GM21825 (cell line): ENCODE data around the gene OSGIN1.

ENCODE experiments used
- ATAC-seq: cut with Tn5 transposase; IDR thresholded peaks from one replicate; pipeline ENCODE4 v1.9.1; 2021; ENCODE audit warnings: mild to moderate bottlenecking, moderate library complexity; ENCODE audit not compliant: unreplicated experiment

Gene OSGIN1

GRCh38 chr16:83925957-83926725, 26.9 kb upstream of the OSGIN1 start:
- ATAC-seq, result no peak

GRCh38 chr16:83926726-83927397, 26.2 kb upstream of the OSGIN1 start:
- no peak for ATAC-seq

DNA sequence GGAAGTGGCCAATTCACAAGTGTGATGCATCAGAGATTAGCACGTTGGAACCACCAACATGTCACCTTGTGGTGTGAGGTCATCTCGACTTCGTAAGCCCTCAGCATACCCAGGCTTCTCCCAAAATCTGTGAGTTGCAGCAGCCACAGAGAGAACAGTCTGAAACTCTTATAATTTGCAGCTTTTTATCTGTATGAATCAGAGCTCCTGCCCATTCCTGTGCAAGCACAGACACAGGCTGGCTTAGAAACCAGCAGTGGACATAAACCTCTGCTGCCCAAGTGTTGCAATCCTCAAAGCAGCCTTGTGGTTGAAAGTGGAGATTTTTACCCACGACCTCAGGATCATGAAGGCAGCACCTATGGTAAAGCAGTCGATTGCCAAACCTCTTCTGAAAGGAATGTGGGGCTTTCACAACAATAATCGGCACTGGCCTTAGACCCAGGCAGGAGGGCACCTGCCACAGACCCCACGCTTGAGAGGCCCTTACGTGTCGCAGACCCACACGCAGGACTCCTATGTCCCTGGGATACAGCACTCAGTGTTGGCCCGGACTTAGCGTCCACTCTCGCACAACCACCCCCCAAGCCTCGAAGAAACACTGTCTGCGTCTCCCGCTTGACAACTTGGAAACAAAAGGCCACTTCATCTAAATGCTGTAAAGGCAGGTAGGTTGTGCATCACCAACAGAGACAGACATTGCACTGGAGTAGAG, 24.5 kb upstream of the OSGIN1 start:
- no peak for ATAC-seq

DNA sequence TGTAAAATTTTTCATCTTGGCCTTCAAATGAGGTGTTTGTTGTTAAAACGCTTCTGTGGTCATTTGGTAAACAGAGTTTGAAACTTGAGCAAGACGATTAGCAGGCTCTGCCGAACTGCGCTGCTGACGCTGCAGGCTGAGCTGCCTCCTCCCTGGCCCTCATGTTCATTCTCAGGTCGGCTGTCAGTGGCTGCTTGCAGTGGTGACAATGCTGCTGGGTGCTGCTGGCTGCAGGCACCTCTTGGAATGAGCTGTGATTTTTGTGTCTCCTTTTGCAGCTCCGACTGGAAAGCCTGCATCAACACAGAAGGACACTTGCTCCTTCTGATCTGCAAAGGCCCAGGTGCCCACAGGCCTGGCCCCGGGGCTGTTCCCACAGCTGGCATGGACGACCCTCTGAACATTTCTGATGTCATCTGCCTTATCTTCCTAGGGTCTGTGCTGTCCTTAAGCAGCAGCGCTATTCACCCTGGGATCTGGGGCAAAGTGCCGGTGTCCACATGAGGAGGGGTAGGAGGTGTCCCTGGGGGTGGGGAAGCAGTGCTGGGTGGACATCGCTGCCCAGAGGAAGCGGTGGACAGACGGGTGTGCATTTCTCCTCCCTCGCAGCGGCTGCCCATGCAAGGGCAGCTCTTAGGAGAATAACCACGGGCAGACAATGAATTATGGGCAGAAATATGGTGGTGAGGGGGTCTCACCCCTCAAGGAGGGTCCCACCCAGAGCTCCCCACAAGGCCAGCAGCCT, 23.1 kb upstream of the OSGIN1 start:
- no peak for ATAC-seq

- no peak for ATAC-seq
Observed at GRCh38 chr16:83930730-83931500, 22.1 kb upstream of the OSGIN1 start.

DNA sequence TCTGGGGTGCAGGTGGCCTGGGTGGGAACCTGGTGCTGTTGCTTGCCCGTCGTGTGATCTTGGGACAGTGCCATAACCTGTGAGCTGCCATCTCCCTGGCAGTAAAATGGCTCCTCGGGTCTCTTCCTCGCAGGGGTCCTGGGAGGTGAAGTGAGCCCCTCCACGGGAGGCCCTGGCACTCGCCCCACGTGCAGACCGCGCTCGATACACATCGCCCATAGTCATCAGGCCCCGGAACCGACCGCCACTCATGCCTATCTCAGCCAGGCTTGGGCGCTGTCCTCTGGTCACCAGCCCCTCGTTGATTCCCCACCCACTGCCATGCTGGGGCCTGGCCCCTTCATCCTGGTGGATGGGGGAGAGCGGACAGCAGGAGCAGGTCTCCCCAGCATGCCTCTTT, 21.5 kb upstream of the OSGIN1 start:
- no peak for ATAC-seq

DNA sequence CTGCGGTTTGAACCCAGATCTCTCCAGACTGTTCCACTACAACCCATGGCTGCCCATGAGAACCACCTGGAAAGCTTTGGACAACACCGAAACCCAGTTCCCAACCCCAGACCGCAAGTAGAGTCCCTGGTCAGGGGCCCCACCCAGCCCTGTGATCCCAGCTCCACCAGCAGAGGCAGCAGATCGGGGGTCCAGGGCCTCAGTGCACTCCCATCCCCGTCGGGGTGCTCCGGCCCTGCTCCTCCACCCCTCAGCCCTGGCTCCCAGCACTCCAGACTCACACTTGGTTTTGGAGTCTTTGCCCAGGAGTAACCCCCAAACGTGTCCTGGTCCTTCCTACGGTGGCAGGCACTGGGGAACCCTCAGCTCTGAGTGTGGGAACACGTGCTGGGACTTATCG, 20.7 kb upstream of the OSGIN1 start:
- ATAC-seq, result no peak

DNA sequence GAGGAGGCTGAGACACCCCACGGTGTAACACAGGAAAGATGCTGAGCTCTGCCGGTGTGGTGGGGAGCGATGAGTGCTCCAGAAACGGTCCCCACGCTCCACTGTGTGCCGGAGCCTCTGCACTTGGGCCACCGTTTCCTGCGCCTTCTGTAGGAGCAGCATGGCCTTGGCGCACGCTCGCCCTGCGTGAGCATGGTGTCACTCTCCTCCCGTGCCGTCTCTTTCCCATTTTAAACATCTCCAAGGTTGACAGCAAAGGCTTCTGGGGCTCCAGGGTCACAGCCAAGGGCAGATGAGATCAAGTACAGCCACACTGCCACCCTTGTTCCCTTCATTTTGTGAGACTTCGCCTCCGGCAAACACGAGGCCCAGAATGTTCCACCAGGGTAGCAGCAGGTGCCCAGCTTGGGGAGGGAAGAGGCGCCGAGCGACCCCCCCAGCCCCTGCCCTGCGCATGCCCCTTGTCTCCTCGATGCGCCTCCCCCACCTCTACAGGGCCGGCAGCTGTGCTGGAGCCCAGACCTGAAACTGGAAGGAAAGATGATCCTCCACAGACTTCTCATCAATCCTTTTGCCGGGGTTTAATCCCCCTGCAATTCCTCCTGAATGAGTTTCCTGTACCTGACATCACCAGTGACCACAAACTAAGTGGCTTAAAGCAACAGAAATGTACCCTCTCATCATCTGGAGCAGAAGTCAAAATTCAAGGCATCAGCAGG, 19.9 kb upstream of the OSGIN1 start:
- no peak for ATAC-seq

- ATAC-seq, result no peak
Observed at GRCh38 chr16:83933885-83934683, 19.0 kb upstream of the OSGIN1 start.

DNA sequence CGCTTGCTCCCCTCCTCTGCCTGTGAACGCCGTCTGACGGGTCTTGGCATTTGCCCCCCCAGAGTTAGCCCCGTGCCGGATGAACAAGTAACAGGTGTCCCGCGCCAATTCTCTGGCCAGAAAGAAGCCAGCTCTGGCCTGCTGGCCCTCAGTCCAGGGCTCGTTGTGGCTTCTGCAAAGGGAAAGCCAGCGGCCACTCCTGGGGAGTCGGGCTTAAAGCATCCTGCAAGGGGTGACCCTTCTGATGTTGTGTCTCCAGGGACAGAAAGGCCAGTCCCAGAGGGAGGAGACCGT, 18.4 kb upstream of the OSGIN1 start:
- no peak for ATAC-seq

- no peak for ATAC-seq
Observed at GRCh38 chr16:83935005-83935857, 17.8 kb upstream of the OSGIN1 start.

DNA sequence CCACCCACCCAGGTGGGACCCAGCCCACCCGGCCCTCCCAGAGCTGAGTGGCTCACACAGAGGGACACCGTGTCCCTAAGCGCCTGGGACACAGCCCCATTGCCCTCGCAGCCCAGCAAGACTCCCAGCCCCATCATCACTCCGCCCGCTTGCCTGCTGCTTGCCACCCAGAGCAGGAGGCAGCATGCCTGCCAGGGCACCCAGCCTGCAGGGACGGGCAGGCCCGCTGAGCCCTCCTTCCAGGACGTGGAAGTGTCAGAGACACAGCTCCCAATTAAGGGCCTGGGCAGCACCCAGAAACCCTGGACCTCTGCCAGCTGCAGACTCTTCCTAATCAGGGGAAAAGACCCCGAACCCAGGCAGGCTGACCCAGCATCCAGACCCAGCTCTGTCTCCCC, 17.2 kb upstream of the OSGIN1 start:
- no peak for ATAC-seq

DNA sequence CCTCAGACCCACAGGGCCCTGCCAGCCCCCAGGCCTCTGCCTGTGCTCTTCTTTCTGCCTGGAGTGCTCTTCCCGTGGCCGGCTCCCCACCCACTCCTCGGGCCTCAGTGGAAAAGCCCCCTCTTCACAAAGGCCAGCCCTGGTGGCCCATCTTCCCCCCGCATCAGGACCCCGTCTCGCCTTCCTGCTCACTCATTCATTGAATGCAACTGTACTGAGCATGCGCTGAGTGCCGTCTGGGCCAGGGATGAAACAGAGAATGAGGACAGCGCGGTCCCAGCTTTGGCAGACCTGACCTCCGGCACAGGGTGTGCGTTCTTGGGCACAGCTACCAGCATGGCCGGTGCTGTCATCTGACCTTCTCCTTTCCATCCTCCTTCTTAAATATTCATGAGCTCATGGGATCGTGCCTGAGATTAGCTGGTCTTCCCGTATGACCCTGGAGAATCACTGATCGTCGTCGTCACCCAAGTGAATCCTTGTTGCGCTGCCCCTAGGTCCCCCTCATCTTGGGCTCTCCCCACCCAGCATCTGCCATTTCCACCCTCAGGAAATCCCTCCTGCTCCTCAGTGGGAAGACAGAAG, 16.4 kb upstream of the OSGIN1 start:
- no peak for ATAC-seq

GRCh38 chr16:83937267-83937666, 15.8 kb upstream of the OSGIN1 start:
- ATAC-seq, result no peak

GRCh38 chr16:83937922-83938885, 14.8 kb upstream of the OSGIN1 start:
- no peak for ATAC-seq

DNA sequence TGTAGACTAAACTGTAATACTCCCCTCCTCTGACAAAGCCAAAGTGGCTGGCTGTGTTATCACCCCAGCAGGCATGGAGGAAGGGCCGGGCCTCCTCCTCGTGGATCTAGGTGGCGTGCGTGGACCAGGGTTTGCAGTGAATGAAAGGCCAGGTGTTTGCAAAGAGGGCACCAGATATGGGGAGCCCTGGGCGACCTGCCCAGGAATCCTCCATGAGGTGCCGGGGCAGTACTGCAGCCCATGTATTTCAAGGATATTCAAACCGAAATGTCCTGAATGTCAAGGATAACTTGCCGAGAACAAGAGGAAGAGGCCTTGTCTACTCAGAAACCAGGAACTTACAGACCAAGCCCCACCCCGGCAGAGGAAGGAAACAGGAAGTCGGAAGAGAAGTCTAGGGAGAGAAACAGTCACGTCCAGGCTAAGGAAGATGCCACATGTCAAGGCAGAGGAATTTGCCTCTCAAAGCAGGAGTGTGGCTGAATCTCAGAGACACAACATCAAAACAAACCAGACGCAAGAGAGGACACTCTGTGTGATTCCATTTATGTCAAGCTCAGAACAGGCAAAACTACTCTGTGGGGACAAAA, 13.7 kb upstream of the OSGIN1 start:
- no peak for ATAC-seq
